GM12878 (cell line): ENCODE data around the gene SNED1.

ENCODE experiments used
- BRCA1 ChIP-seq: IDR thresholded peaks from 2 replicates; pipeline ENCODE4 v1.6.1; 2011; ENCODE audit warnings: low read depth, low read length, improper control_type of control experiment
- CBX5 ChIP-seq: sonication (generic); IDR thresholded peaks from 2 replicates; pipeline ENCODE4 v1.6.1; 2016; ENCODE audit warnings: low read depth, moderate library complexity, mild to moderate bottlenecking, inconsistent platforms
- EZH2 ChIP-seq: IDR thresholded peaks from 2 replicates; pipeline ENCODE4 v1.6.1; 2012; ENCODE audit warnings: low read depth, mild to moderate bottlenecking, control low read depth, inconsistent platforms, low read length, borderline replicate concordance; ENCODE audit not compliant: control insufficient read depth
- MYC ChIP-seq: IDR thresholded peaks from 2 replicates; pipeline ENCODE4 v1.6.1; 2011; ENCODE audit warnings: mild to moderate bottlenecking, low read length, moderate library complexity, inconsistent platforms; ENCODE audit not compliant: insufficient read depth, insufficient replicate concordance, insufficient read length, severe bottlenecking
- PAX5 ChIP-seq: IDR thresholded peaks from 2 replicates; pipeline ENCODE4 v1.6.1; 2011; ENCODE audit warnings: low read depth, low read length, borderline replicate concordance
- POLR2A ChIP-seq: IDR thresholded peaks from 2 replicates; pipeline ENCODE4 v1.6.1; 2011; ENCODE audit warnings: low read depth, mild to moderate bottlenecking, low read length
- POLR2AphosphoS5 ChIP-seq: IDR thresholded peaks from 2 replicates; pipeline ENCODE4 v1.6.1; 2011; ENCODE audit warnings: mild to moderate bottlenecking, low read length, inconsistent platforms
- SUZ12 ChIP-seq: fragments of 200-600 bp; sonication (generic); IDR thresholded peaks from one replicate; pipeline ENCODE4 v1.6.1; 2018; ENCODE audit warnings: antibody characterized with exemption, mild to moderate bottlenecking; ENCODE audit not compliant: unreplicated experiment
- TAF1 ChIP-seq: IDR thresholded peaks from 2 replicates; pipeline ENCODE4 v1.6.1; 2011; ENCODE audit warnings: mild to moderate bottlenecking, low read depth, low read length, borderline replicate concordance
- TF ChIP-seq, protein P1 (sequence below), 3 experiments: IDR thresholded peaks in 2 of 3; conservative IDR thresholded peaks in 1 of 3; 2 replicates each; pipeline ENCODE4 v1.5.1; 2011; ENCODE audit warnings: low read depth in 3 of 3, low read length in 3 of 3, mild to moderate bottlenecking in 3 of 3, control low read depth in 2 of 3, moderate library complexity in 2 of 3, inconsistent platforms in 1 of 3, mixed read lengths in 1 of 3; ENCODE audit not compliant: control insufficient read depth in 2 of 3, insufficient read depth in 1 of 3; ENCODE audit errors: extremely low read depth in 1 of 3
- TF ChIP-seq, protein P2 (sequence below): IDR thresholded peaks from 2 replicates; pipeline ENCODE4 v1.6.1; 2012; ENCODE audit warnings: mild to moderate bottlenecking, low read depth, low read length

GRCh38 chr2:240965905-240966456 lies 32.4 kb upstream of the SNED1 start:
- no peak for TF ChIP-seq BRCA1
- TF ChIP-seq, protein P1, sequence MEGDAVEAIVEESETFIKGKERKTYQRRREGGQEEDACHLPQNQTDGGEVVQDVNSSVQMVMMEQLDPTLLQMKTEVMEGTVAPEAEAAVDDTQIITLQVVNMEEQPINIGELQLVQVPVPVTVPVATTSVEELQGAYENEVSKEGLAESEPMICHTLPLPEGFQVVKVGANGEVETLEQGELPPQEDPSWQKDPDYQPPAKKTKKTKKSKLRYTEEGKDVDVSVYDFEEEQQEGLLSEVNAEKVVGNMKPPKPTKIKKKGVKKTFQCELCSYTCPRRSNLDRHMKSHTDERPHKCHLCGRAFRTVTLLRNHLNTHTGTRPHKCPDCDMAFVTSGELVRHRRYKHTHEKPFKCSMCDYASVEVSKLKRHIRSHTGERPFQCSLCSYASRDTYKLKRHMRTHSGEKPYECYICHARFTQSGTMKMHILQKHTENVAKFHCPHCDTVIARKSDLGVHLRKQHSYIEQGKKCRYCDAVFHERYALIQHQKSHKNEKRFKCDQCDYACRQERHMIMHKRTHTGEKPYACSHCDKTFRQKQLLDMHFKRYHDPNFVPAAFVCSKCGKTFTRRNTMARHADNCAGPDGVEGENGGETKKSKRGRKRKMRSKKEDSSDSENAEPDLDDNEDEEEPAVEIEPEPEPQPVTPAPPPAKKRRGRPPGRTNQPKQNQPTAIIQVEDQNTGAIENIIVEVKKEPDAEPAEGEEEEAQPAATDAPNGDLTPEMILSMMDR (IDR thresholded peaks at IDR 0.05 in 2 of 3, conservative IDR thresholded peaks at IDR 0.05 in 1 of 3; ENCODE audit: control insufficient read depth in 2 of 3, extremely low read depth in 1 of 3, insufficient read depth in 1 of 3, low read depth in 3 of 3, low read length in 3 of 3), result no peak
- TF ChIP-seq PAX5, result no peak
- TF ChIP-seq CBX5, result no peak
- no peak for TF ChIP-seq MYC
- TF ChIP-seq SUZ12, result no peak
- no peak for TF ChIP-seq POLR2AphosphoS5
- no peak for TF ChIP-seq TAF1
- TF ChIP-seq, protein P2, sequence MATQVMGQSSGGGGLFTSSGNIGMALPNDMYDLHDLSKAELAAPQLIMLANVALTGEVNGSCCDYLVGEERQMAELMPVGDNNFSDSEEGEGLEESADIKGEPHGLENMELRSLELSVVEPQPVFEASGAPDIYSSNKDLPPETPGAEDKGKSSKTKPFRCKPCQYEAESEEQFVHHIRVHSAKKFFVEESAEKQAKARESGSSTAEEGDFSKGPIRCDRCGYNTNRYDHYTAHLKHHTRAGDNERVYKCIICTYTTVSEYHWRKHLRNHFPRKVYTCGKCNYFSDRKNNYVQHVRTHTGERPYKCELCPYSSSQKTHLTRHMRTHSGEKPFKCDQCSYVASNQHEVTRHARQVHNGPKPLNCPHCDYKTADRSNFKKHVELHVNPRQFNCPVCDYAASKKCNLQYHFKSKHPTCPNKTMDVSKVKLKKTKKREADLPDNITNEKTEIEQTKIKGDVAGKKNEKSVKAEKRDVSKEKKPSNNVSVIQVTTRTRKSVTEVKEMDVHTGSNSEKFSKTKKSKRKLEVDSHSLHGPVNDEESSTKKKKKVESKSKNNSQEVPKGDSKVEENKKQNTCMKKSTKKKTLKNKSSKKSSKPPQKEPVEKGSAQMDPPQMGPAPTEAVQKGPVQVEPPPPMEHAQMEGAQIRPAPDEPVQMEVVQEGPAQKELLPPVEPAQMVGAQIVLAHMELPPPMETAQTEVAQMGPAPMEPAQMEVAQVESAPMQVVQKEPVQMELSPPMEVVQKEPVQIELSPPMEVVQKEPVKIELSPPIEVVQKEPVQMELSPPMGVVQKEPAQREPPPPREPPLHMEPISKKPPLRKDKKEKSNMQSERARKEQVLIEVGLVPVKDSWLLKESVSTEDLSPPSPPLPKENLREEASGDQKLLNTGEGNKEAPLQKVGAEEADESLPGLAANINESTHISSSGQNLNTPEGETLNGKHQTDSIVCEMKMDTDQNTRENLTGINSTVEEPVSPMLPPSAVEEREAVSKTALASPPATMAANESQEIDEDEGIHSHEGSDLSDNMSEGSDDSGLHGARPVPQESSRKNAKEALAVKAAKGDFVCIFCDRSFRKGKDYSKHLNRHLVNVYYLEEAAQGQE, result no peak
- TF ChIP-seq POLR2A, result no peak
- no peak for TF ChIP-seq EZH2
